HEK293T (cell line): Measurements from ENCODE around the gene SLC22A5.

ENCODE experiments used
- ARNT ChIP-seq: fragments of 450-650 bp; IDR thresholded peaks from 2 replicates; pipeline ENCODE4 v1.6.1; 2017; ENCODE audit warnings: mild to moderate bottlenecking
- BHLHE40 ChIP-seq: fragments of 450-650 bp; IDR thresholded peaks from 2 replicates; pipeline ENCODE4 v1.6.1; 2016; ENCODE audit warnings: mild to moderate bottlenecking, moderate library complexity, borderline replicate concordance
- ELF4 ChIP-seq: fragments of 450-650 bp; IDR thresholded peaks from 2 replicates; pipeline ENCODE4 v1.6.1; 2017; ENCODE audit warnings: antibody characterized with exemption
- FOXA1 ChIP-seq: fragments of 450-650 bp; IDR thresholded peaks from 2 replicates; pipeline ENCODE4 v1.6.1; 2016; ENCODE audit warnings: mild to moderate bottlenecking
- FOXK2 ChIP-seq: fragments of 450-650 bp; IDR thresholded peaks from 2 replicates; pipeline ENCODE4 v1.6.1; 2016; ENCODE audit warnings: mild to moderate bottlenecking
- FOXM1 ChIP-seq: fragments of 450-650 bp; IDR thresholded peaks from 2 replicates; pipeline ENCODE4 v1.6.1; 2017; ENCODE audit warnings: mild to moderate bottlenecking, borderline replicate concordance
- HDGF ChIP-seq: fragments of 450-650 bp; IDR thresholded peaks from 2 replicates; pipeline ENCODE4 v1.6.1; 2017; ENCODE audit warnings: antibody characterized with exemption, borderline replicate concordance
- NFRKB ChIP-seq: fragments of 450-650 bp; IDR thresholded peaks from 2 replicates; pipeline ENCODE4 v1.6.1; 2016; ENCODE audit warnings: mild to moderate bottlenecking, moderate library complexity
- PKNOX1 ChIP-seq: fragments of 450-650 bp; IDR thresholded peaks from 2 replicates; pipeline ENCODE4 v1.6.1; 2016
- SP1 ChIP-seq: fragments of 450-650 bp; IDR thresholded peaks from 2 replicates; pipeline ENCODE4 v1.6.1; 2017
- SUZ12 ChIP-seq: fragments of 450-650 bp; IDR thresholded peaks from 2 replicates; pipeline ENCODE4 v1.6.1; 2016; ENCODE audit warnings: mild to moderate bottlenecking
- TARDBP ChIP-seq: fragments of 450-650 bp; IDR thresholded peaks from 2 replicates; pipeline ENCODE4 v1.6.1; 2016
- ZNF384 ChIP-seq: fragments of 450-650 bp; IDR thresholded peaks from 2 replicates; pipeline ENCODE4 v1.6.1; 2016

GRCh38 chr5:132425009-132425937 is 55.8 kb downstream of the SLC22A5 start:
- TF ChIP-seq SUZ12 (no peak), BHLHE40 (no peak), TARDBP (no peak), ARNT (no peak), FOXA1 (no peak), FOXK2 (no peak), ELF4 (no peak), HDGF (no peak), SP1 (no peak), ZNF384 (no peak), FOXM1 (no peak), NFRKB (no peak), PKNOX1 (no peak)
